Progenitor cell of endocrine pancreas (in vitro differentiated cells): Measurements from ENCODE around the gene SRSF8. TPM values are rescaled to one million over a fixed set of nuclear protein-coding genes. Genes with fewer than 3 reads are reported as not detected.
A peak's percentile ranks its signal among the peaks of the same experiment; 100 is the strongest.

Source experiments
- DNase-seq: peaks from one replicate; pipeline ENCODE4 v3.0.0; 2021; ENCODE audit warnings: low spot score; ENCODE audit not compliant: unreplicated experiment
- H3K27ac Mint-ChIP-seq: 2 replicates; pipeline ENCODE4 v1.8.0; 2021; ENCODE audit warnings: mild to moderate bottlenecking, moderate library complexity, mixed read lengths
- H3K27me3 Mint-ChIP-seq: 2 replicates; pipeline ENCODE4 v1.8.0; 2021; ENCODE audit warnings: mixed read lengths
- H3K36me3 Mint-ChIP-seq: 2 replicates; pipeline ENCODE4 v1.8.0; 2022; ENCODE audit warnings: mixed read lengths; ENCODE audit not compliant: insufficient read depth
- H3K4me1 Mint-ChIP-seq: 2 replicates; pipeline ENCODE4 v1.8.0; 2021; ENCODE audit warnings: low read depth, mixed read lengths
- H3K4me3 Mint-ChIP-seq: 2 replicates; pipeline ENCODE4 v1.8.0; 2021; ENCODE audit warnings: low read depth, mild to moderate bottlenecking, moderate library complexity, mixed read lengths
- H3K9me3 Mint-ChIP-seq: 2 replicates; pipeline ENCODE4 v1.8.0; 2021; ENCODE audit warnings: low read depth, mixed read lengths
- CTCF ChIP-seq: fragments of 200-600 bp; sonication (generic); IDR thresholded peaks from one replicate; pipeline ENCODE4 v1.5.0; 2021; ENCODE audit warnings: antibody characterized with exemption, mild to moderate bottlenecking; ENCODE audit not compliant: unreplicated experiment
- total RNA-seq: library from RNA; stranded (reverse); gene quantifications from 2 replicates; pipeline ENCODE4 v1.2.1, GENCODE V29; 2021

SRSF8 gene
- total RNA-seq, 1 donor from 2014 or later, result 43.4 TPM

- Mint-ChIP-seq H3K9me3 (no peaks in the 10 kb centered on the region), H3K27me3 (peaks cover 39% of the 10 kb centered on the region), H3K4me3 (no peak overlapping the region), H3K4me1 (peaks cover under 1% of the 10 kb centered on the region), H3K27ac (no peak overlapping the region), H3K36me3 (no peaks in the 10 kb centered on the region)
- DNase-seq, result no peak
- TF ChIP-seq CTCF, result no peak
These were observed 18.5 kb downstream of the SRSF8 start for GRCh38 chr11:95085117-95085816.

- Mint-ChIP-seq H3K4me3 (no peak overlapping the region), H3K4me1 (peaks cover 2% of the 10 kb centered on the region), H3K27me3 (peaks cover 48% of the 10 kb centered on the region), H3K27ac (no peak overlapping the region), H3K9me3 (no peaks in the 10 kb centered on the region), H3K36me3 (no peaks in the 10 kb centered on the region)
- no peak for TF ChIP-seq CTCF
- no peak for DNase-seq
These were observed 19.4 kb downstream of the SRSF8 start for GRCh38 chr11:95086151-95086550.

GRCh38 chr11:95086836-95087570 lies 20.3 kb downstream of the SRSF8 start:
- no peak overlapping the region for H3K4me3 Mint-ChIP-seq

GRCh38 chr11:95088946-95089619 lies 22.4 kb downstream of the SRSF8 start:
- no peaks in the 10 kb centered on the region for H3K36me3 Mint-ChIP-seq
- DNase-seq, result no peak
- H3K27me3 Mint-ChIP-seq, result peaks cover 66% of the 10 kb centered on the region
- H3K4me1 Mint-ChIP-seq, result peaks cover 6% of the 10 kb centered on the region
- H3K27ac Mint-ChIP-seq, result peak overlapping the region; percentile 67
- no peaks in the 10 kb centered on the region for H3K9me3 Mint-ChIP-seq
- no peak for TF ChIP-seq CTCF
- H3K4me3 Mint-ChIP-seq, result peak overlapping the region; percentile 75

More at GRCh38 chr11:95086836-95087570, 20.3 kb downstream of the SRSF8 start:
- Mint-ChIP-seq H3K36me3 (no peaks in the 10 kb centered on the region), H3K4me1 (peaks cover 2% of the 10 kb centered on the region), H3K27me3 (peaks cover 57% of the 10 kb centered on the region), H3K27ac (no peak overlapping the region), H3K9me3 (no peaks in the 10 kb centered on the region)
- DNase-seq, result no peak
- no peak for TF ChIP-seq CTCF
